Measurements from ENCODE around the gene PPP2R2C.

DNA sequence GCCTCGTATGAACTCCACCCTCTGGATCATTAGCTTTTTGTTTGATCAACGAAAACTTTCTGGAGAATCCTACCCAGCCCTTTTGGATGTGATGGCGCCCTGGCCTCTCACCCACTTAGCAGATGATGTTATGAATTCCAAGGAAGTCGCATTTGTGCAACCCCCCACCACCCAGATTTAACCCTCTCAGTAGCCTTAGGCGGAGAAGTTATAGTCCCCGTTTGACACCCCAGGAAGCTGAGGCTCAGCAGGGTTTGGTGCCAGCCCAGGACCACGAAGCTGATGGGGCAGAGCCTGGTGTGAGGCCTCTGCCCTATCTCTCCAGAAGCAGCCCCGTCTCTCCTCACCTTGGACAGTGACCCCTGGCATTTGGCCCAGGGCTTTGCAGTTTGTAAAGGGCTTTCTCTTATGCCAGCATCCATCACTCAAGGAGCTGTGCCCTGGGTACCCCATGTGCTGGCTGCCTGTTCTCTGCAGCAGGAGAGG, 201.7 kb downstream of the PPP2R2C start:
- TF ChIP-seq POLR2A (IDR thresholded peaks at IDR 0.05) = no peak
- TF ChIP-seq, protein P1, sequence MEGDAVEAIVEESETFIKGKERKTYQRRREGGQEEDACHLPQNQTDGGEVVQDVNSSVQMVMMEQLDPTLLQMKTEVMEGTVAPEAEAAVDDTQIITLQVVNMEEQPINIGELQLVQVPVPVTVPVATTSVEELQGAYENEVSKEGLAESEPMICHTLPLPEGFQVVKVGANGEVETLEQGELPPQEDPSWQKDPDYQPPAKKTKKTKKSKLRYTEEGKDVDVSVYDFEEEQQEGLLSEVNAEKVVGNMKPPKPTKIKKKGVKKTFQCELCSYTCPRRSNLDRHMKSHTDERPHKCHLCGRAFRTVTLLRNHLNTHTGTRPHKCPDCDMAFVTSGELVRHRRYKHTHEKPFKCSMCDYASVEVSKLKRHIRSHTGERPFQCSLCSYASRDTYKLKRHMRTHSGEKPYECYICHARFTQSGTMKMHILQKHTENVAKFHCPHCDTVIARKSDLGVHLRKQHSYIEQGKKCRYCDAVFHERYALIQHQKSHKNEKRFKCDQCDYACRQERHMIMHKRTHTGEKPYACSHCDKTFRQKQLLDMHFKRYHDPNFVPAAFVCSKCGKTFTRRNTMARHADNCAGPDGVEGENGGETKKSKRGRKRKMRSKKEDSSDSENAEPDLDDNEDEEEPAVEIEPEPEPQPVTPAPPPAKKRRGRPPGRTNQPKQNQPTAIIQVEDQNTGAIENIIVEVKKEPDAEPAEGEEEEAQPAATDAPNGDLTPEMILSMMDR (IDR thresholded peaks at IDR 0.05) = no peak
